A673 (cell line): ENCODE measurements around the gene BATF.

Experiments
- CTCF ChIP-seq: fragments of 300-800, 200-600 bp; sonication (generic); conservative IDR thresholded peaks from 2 replicates; pipeline ENCODE4 v1.5.1; 2017; ENCODE audit warnings: low read depth, mild to moderate bottlenecking, antibody characterized with exemption, low read length, moderate library complexity, mixed read lengths
- EZH2 ChIP-seq: fragments of 200-600 bp; sonication (generic); IDR thresholded peaks from 2 replicates; pipeline ENCODE4 v1.6.1; 2017; ENCODE audit warnings: borderline replicate concordance, low read depth, mild to moderate bottlenecking, mixed read lengths, antibody characterized with exemption, low read length; ENCODE audit not compliant: poor library complexity, severe bottlenecking

GRCh38 chr14:75522224-75522982 lies at the start of gene BATF:
- TF ChIP-seq CTCF: no peak
- no peak for TF ChIP-seq EZH2
